Endometrial microvascular endothelial cells (primary cell): ENCODE measurements around the gene PRRX2. TPM values are rescaled to one million over a fixed set of nuclear protein-coding genes. Genes with fewer than 3 reads are reported as not detected.
"Not testable (repeated sequence)": the region's sequence is repeated elsewhere in the genome, so short reads cannot be mapped to it uniquely, and the experiment has no call there.

Experiments
- in situ Hi-C: cut with HindIII; loops from 2 replicates; pipeline ENCODE4 v1.10.0; 2017; ENCODE audit warnings: low sequenced_read_pairs, low pct_unique_long_range_greater_than_20kb; ENCODE audit errors: inconsistent ontology term
- total RNA-seq: library from RNA; depleted of rRNA; stranded (reverse); fragments of >200 nt; gene quantifications from one replicate; pipeline ENCODE4 v1.2.3, GENCODE V29; 2015; ENCODE audit errors: inconsistent ontology term

PRRX2 gene
- total RNA-seq, 1 donor from 2014 or later = not detected

DNA sequence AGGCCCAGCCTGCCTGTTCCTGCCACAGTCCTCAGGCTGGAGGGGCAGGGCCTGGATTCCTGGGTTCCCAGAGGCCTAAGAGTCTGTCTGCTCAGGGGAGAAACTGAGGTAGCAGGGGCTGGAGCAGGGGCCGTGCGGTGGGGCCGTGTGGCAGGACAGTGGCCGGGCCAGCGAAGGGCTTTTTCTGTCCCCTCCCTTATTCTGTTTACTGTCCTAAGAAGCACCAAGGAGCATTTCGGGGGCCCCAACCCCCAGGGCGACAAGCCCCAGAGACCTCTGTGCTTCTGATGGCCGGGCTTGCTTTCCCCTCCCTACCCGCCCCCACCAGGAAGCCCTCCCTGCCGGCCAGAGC lies 16.7 kb upstream of the PRRX2 start:
- in situ Hi-C loops = no loop called here

DNA sequence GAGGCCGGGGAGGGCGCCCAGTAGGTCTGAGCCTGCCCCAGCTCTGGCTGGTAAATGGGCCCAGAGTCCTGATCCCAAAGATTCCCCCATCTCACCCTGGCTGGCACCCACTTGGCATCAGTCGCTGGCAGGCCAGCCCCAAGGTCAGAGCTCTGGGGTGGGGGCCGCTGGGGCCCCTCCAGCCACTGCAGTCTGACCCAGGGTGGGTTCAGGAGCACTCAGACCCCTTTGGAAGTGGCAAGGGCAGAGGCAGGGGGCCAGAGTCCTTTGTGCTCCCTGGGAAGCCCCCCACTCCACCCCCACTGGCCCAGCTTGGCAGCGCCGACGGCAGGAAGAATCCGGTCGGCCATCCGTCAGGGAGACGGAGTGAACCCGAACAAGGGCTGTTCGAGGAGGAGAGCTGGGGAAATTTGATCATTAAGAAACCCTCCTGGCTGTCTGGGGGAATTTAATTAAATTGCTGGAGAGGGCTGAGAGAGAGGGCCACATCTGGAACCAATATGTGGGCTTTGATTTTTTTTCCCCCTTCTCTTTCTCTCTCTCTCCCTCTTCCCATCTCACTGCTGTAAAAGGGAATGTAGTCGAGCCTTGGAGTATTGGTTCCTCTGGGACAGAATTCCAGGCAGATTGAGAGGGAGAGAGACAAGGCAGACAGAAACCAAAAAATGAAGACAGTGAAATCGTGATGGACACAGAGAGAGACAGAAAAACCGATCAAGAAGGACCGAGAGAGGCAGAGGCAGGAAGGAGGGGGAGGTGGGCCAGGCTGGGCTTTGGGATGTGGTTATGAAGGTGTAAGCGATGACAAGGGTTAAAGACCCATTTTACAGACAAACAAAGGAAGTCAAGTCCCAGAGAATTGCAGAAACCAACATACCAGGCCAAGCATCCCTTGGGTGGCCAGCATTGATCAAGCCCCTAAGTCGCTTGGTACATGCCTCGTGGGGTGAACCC lies 15.4 kb upstream of the PRRX2 start:
- in situ Hi-C loops = no loop called here

DNA sequence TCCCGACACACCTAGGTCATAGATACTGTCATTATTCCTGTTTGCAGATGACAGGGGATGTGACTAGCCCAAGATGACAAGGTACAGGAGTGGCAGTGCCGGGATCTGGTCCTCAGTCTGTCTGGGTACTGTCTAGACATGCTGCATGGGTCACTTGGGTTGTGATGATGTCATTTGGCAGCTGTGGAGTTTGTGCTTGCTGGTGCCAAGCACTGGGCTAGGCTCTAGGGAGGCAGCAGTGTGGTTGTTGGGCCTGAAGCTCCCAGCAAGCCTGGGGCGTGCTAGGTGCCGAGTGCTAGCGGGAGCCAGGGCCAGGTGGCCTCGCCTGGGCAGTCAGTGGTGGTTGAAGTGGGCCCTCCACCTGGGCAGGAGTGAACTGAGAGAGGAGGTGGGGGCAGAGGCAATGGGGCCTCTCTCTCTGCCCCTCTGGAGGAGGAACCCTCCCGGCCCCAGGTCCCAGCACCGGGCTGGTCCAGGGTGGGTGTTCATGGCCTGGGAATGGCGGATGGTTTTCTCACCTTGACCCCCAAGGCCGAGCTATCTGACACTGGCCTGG lies 14.7 kb upstream of the PRRX2 start:
- in situ Hi-C loops = no loop called here

DNA sequence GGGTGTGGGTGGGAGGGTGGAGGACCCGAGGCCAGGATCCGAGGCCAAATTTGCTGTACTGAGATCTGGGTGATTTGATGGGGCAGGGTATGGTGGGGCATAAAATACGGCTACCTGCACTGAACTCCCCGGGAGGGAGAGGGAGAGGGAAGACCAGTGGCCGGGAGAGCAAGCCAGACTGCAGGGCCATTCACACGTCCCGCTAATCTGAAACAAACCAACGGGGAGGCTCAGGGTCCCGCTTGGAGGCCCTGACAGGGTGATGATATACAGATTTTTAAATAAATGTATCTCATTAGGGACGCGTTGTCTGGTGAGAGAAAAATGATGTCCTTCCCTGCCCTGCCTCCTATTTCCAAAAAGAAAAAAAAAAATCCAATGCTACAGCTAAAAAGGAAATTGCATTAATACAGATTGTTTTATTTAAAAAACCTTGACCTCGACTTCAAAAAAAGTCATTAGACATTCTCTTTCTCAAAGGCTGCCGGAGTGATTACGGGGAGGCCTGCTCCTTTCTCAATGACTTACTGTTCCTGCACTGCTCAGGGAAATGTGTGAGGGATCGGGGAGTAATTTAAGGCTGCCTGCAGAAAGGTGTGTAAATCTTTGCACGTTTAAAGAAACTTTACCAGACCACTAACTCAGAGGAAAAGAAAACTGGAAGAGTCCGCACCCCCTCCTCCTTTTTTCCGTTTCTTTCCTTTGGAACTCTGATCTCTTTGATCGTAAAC lies 11.5 kb upstream of the PRRX2 start:
- in situ Hi-C loops = no loop called here

DNA sequence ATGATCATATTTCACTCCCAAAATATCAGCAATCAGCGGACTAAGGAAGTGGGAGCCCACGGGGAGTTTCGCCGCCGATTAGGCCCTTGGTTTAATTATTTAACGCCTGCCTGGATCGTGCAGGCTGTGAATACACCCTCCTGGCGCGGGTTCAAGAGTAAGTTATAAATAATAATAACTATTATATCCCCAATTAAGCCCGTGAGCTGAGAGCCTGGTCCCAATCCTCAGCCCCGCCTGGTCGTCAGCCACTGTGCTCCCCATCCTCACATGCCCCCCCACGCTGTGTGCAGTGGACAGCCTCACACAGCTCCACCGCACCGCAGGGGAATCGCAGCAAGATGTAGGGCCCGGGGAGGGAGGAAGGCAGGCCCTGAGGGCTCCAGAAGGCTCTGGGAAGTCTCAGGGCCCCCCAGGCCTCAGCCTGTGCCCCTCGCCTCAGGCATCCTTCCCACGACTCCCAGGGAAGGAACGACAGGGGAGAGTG lies 10.8 kb upstream of the PRRX2 start:
- in situ Hi-C loops = no loop called here

DNA sequence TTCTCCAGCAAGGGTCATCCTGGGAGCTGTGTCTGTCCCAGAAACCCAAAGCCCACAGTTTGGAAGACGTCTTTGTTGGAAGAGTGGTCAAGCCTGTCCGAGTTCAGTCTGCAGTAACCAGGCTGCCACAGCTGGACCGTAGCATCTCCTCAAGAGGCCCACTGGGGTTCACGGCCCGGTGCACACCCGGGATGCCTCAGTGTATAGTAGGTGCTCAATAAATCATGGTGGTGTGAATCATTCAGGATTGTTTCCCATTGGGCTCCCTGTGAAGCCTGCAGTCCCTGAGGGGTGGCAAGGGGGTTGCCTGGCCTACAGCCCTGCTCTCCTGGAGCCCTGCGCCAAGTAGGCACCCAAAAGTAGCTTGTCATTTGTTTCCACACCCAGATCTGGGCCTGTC lies 10.3 kb upstream of the PRRX2 start:
- in situ Hi-C loops = no loop called here

DNA sequence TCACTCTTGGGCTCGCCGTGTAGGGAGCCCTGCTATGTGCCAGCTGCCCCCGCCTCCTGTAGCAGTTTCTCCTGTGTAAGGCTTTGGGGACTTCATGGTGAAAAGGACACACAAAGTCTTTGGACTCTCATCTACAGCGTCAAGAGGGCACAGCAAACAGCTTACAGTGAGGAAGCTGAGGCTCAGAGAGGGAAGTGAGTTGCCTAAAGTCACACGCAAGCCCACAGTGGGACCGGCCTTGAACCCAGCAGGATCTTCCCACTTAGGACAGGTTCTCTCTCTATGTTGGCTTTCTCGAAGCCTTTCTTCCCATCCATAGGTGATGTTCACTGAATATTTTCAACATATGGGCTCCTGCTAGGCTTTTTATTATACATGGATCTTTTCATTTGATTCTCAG lies 9.8 kb upstream of the PRRX2 start:
- in situ Hi-C loops = no loop called here

DNA sequence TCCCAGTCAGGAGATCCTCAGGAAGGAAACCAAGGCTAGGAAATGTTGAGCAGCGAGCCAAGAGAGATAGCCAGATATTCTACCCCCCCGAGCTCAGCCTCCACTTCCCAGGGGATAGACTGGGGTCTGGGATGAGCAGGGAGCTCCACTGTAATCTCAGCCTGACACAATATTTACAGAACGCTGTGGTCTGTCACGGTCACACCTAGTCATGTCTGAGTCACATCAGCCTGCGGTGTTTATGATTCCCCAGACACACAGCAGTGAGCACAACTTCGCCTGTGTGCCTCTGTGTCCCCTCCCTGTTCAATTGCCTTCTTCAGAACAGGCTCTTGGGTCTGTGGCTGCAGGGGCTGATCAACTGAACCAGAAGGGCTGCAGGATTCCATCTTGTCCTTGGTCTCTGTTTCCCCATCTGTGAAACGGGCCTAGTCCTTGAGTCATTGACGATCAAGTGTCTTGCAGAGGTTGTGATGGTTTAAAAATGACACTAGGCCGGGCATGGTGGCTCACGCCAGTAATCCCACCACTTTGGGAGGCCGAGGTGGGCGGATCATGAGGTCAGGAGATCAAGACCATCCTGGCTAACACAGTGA lies 8.6 kb upstream of the PRRX2 start:
- in situ Hi-C loops = no loop called here

DNA sequence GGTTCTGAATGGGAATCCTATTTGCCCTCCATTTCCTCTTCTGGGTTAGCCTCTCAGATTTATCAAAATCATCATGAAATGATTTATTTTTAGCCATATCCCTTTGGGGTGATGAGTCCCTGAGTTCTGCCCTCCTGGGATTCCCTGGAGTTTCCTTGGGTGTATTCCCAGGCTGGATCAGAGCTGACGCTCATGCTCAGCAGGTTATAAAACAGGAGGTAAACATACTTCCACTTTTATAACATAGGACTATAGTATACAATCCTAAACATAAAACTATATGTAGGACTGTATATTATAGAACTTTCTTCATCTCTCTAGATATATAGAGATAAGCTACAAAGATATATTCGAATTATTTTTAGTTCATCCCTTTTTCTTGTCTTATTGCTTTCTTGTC lies 4.4 kb upstream of the PRRX2 start:
- in situ Hi-C loops = no loop called here

DNA sequence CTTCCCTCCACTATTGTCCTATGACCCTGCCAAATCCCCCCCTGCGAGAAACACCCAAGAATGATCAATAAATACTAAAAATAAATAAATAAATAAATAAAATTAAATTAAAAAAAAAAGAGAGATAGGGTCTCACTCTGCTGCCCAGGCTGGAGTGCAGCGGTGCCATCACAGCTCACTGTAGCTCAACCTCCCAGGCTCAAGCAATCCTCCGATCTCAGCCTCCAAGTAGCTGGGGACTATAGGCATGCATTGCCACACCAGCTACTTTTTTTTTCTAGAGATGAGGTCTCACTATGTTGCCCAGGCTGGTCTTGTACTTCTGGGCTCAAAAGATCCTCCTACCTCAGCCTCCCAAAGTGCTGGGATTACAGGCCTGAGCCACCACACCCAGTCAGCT lies 3.2 kb upstream of the PRRX2 start:
- in situ Hi-C loops = not testable (repeated sequence)

DNA sequence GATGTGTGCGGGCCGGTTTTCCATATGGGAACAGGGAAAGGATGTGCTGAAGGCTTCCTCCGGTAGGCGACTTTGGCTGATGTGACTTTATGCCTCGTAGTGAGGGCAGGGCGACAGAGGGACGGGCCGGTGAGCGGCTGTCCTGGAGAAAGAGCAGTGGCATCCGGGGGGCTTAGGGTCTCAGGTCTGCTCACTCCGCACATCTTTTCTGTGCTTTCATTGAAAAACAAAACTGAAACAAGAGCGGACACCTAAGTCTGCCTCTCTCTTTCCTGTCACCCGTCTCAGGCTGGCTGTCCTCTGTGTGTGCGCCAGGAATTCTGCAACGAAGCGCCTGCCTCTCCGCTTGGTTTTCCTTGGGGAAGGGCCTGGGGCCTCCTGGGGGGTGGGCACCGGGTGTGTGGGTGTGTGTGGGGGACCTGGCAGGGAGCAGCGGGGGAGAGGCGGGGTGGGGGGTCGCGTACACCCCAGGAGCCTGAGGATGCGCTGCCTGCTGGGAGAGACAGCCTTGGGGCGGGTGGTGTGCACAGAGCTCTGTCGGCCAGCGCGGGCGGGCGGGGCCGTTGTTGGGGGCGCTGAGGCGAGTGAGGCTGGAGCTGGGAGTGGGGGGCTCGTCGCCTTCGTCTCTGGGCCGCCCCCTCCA lies 580 bp upstream of the PRRX2 start:
- in situ Hi-C loops = no loop called here

DNA sequence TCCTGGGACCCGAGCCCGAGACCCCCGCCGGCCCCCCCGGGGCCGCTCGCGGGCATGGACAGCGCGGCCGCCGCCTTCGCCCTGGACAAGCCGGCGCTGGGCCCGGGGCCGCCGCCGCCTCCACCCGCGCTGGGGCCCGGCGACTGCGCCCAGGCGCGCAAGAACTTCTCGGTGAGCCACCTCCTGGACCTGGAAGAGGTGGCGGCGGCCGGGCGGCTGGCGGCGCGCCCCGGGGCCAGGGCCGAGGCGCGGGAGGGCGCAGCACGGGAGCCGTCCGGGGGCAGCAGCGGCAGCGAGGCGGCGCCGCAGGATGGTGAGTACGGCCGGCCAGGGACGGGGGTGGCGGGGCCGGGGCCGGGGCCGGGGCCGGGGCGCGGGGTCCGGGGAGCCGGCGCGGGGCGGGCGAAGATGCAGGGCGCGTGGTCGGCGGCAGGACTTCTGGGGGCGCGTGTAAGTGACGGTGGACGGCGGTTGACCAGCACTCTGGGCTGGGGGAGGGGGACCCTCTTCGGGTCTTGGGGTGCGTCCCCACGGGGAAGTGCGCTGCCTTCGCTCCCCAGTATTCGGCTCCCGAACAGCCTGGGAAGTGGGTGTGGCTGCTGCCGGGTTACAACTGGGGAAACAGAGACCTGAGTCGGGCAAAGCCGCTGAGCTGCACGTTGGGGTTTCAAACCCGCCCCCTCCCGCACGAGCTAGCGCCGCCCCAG lies 520 bp downstream of the PRRX2 start:
- in situ Hi-C loops = no loop called here

DNA sequence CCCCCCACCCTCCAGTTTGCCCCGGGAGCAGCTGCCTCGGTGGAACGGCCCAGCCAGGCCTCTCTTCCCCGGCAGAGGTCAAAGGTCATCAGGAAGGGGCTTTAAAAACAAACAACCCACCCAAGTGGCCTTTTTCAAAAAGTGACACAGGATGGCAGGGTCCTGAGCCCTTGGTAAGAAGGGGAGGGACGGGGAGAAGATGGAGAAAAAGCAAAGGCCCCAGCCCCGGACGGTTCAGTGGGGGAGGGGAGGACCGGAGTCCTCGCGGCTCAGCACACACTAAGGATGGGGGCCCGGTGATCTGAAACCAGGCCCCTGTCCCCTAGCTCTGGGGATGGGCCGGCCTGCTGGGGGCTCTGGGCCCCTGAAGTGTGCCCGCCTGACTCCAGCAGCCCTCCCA lies 1.1 kb downstream of the PRRX2 start:
- in situ Hi-C loops = no loop called here

DNA sequence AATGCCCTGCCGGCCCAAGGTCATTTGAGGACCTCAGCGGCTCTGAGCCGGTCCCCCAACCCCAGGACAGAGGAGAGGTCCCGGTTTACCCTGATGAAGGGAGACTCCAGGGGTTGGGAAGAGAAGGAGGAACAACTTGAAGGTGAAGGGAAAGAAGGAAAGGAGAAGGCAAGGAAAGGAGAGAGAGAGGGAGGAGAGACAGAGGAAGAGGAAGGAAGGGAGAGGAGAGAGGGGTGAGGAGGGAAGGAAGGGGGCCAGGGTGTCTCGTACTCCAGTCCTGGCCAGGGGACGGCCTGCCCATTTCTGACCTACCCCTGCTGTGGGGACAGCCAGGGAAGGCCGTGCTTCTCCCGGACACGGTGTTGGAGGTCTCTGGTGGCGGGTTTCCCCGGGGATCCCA lies 1.9 kb downstream of the PRRX2 start:
- in situ Hi-C loops = no loop called here

DNA sequence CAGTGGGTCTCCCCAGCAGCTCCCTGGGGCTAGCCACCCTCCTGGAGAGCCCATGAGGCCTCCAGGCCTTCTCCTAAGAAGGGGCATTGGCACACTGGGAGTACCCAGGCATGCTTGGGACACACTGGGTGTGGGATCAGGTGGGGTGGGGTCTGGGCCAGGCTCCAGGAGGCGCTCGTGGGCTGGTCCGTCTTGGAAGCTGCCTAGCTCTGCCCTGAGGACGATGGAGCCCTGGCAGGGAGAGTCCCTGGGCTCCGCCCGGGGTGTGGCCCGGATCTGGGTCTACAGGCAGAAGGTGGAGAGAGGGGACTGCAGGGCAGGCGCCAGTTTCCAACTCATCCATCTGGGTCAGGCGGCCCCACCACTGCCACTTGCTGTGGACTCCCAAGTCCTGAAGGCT lies 2.4 kb downstream of the PRRX2 start:
- in situ Hi-C loops = no loop called here

DNA sequence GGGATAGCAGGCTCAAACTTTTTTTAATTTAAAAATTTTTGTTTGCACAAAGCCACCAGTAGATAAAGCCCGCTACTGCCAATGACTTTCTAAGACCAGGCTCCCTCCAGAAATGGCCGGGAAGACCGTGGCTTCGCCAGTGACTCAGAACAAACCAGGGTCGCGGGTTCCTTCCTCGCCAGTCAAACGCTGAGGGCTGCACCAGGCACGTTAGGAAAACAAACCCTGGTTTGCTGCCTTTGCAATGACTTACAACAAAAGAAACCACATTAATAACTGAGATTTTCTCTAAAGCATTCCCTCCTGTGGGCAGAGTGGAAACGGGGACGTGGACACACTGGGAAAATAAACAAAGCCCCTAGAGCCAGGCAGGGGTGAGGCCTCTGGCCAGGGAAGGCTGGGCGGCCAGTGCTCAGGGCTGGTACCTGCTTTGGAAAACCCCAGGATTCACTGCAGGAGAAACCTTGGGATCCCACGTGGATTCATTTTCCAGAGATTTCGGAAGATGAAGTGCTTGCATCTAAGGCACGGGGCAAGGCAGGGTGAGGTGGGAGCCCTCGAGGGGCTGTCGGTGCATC lies 3.8 kb downstream of the PRRX2 start:
- in situ Hi-C loops = no loop called here

DNA sequence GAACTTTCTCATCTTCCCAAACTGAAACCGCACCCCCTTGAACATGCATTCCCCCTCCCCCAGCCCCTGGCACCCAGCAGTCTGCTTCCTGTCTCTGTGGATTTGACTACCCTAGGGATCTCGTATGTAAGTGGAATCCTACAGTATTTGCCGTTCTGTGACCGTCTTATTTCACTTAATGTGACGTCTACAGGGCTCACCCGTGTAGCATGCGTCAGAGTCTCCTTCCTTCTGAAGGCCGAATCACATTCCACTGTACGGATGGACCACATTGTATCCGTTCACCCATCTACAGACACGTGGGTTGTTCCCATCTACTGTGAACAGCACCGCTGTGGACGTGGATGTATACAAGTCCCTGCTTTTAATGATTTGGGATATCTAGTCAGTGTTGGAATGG lies 4.5 kb downstream of the PRRX2 start:
- in situ Hi-C loops = no loop called here

DNA sequence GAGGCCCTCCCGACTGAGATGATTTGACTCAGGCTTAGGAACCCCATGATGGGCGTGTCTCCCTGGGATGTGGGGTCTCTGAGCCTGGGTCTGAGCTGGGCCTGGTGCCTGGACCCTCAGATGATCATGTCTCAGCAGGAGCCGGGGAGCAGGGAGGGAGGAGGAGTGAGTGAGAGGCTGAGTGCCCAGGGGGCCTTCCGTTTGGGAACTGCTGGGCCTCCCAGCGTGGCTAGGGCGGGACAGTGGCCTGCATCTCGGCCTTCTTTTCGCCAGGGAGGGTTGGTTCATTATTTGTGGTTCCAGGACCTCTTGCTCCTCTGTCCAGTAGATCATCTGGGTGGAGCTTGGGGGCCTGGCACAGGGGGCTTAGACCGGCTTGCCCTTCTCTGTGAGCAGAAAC lies 5.6 kb downstream of the PRRX2 start:
- in situ Hi-C loops = no loop called here
